Measurements from ENCODE around the gene STX2. TPM values are rescaled to one million over a fixed set of nuclear protein-coding genes. Genes with fewer than 3 reads are reported as not detected.
"Not testable (repeated sequence)": the region's sequence is repeated elsewhere in the genome, so short reads cannot be mapped to it uniquely, and the experiment has no call there.

The STX2 gene
- total and polyA plus RNA-seq, 4 donors = 11.9 to 28.4 (median 20.9) TPM

GRCh38 chr12:130863298-130863697 lies 24.2 kb upstream of the STX2 start:
- Histone ChIP-seq H3K4me3 (no peak overlapping the region), H3K4me1 (ENCODE audit: control insufficient read depth in 5 of 5, insufficient read depth in 5 of 5, low read length in 5 of 5) (no peaks in the 10 kb centered on the region), H3K36me3 (ENCODE audit: control insufficient read depth in 4 of 4, insufficient read depth in 4 of 4, low read length in 4 of 4) (no peaks in the 10 kb centered on the region), H3K27ac (ENCODE audit: low read depth in 1 of 2, low read length in 1 of 2) (peak overlapping the region in 1 of 2 donors; percentile 14), H3K27me3 (ENCODE audit: control insufficient read depth in 3 of 3, insufficient read depth in 3 of 3, low read length in 2 of 3) (no peaks in the 10 kb centered on the region), H3K9ac (ENCODE audit: insufficient read depth in 1 of 2, low read length in 2 of 2) (no peak overlapping the region), H3K9me3 (ENCODE audit: control insufficient read depth in 4 of 4, insufficient read depth in 3 of 4, low read length in 3 of 4) (peaks cover 0 to 5% (median 0%) of the 10 kb centered on the region in 4 donors)
- ATAC-seq (ENCODE audit: insufficient read depth, low FRiP score) (peak; percentile 58), DNase-seq (peak in 1 of 3 donors; percentile 30)
- 64 to 83% methylated on average over 5 of the region's 5 CpGs for WGBS, 2 donors
- no peak for TF ChIP-seq CTCF (IDR thresholded peaks at IDR 0.05; ENCODE audit: control extremely low read depth, extremely low read depth)

- H3K4me3 ChIP-seq; H3K36me3 ChIP-seq (ENCODE audit: control insufficient read depth in 4 of 4, insufficient read depth in 4 of 4, low read length in 4 of 4); H3K27ac ChIP-seq (ENCODE audit: low read depth in 1 of 2, low read length in 1 of 2); H3K27me3 ChIP-seq (ENCODE audit: control insufficient read depth in 3 of 3, insufficient read depth in 3 of 3, low read length in 2 of 3); ATAC-seq (ENCODE audit: insufficient read depth, low FRiP score); DNase-seq; H3K9me3 ChIP-seq (ENCODE audit: control insufficient read depth in 4 of 4, insufficient read depth in 3 of 4, low read length in 3 of 4); H3K4me1 ChIP-seq (ENCODE audit: control insufficient read depth in 5 of 5, insufficient read depth in 5 of 5, low read length in 5 of 5); H3K9ac ChIP-seq (ENCODE audit: insufficient read depth in 1 of 2, low read length in 2 of 2): not testable (repeated sequence)
- WGBS, 2 donors = 94 to 96% methylated on average over 8 of the region's 8 CpGs
These were observed 23.7 kb upstream of the STX2 start for GRCh38 chr12:130862771-130863170.

GRCh38 chr12:130862161-130862560 lies 23.1 kb upstream of the STX2 start:
- Histone ChIP-seq H3K27me3 (ENCODE audit: control insufficient read depth in 3 of 3, insufficient read depth in 3 of 3, low read length in 2 of 3) (no peaks in the 10 kb centered on the region), H3K9me3 (ENCODE audit: control insufficient read depth in 4 of 4, insufficient read depth in 3 of 4, low read length in 3 of 4) (peaks cover 0 to 5% (median 0%) of the 10 kb centered on the region in 4 donors), H3K4me3 (no peak overlapping the region), H3K9ac (ENCODE audit: insufficient read depth in 1 of 2, low read length in 2 of 2) (no peak overlapping the region), H3K4me1 (ENCODE audit: control insufficient read depth in 5 of 5, insufficient read depth in 5 of 5, low read length in 5 of 5) (no peaks in the 10 kb centered on the region), H3K36me3 (ENCODE audit: control insufficient read depth in 4 of 4, insufficient read depth in 4 of 4, low read length in 4 of 4) (no peaks in the 10 kb centered on the region), H3K27ac (ENCODE audit: low read depth in 1 of 2, low read length in 1 of 2) (no peak overlapping the region)
- DNase-seq (no peak), ATAC-seq (ENCODE audit: insufficient read depth, low FRiP score) (no peak)
- no peak for TF ChIP-seq CTCF (IDR thresholded peaks at IDR 0.05; ENCODE audit: control extremely low read depth, extremely low read depth)
- WGBS, 2 donors = 91 to 94% methylated on average over 4 of the region's 4 CpGs

GRCh38 chr12:130860311-130860710 lies 21.3 kb upstream of the STX2 start:
- 92 to 97% methylated on average over 9 of the region's 9 CpGs for WGBS, 2 donors
- DNase-seq (no peak), ATAC-seq (ENCODE audit: insufficient read depth, low FRiP score) (no peak)
- Histone ChIP-seq H3K27me3 (ENCODE audit: control insufficient read depth in 3 of 3, insufficient read depth in 3 of 3, low read length in 2 of 3) (peaks cover 0 to 1% (median 0%) of the 10 kb centered on the region in 3 donors), H3K4me1 (ENCODE audit: control insufficient read depth in 5 of 5, insufficient read depth in 5 of 5, low read length in 5 of 5) (no peaks in the 10 kb centered on the region), H3K27ac (ENCODE audit: low read depth in 1 of 2, low read length in 1 of 2) (no peak overlapping the region), H3K9me3 (ENCODE audit: control insufficient read depth in 4 of 4, insufficient read depth in 3 of 4, low read length in 3 of 4) (peaks cover 0 to 5% (median 0%) of the 10 kb centered on the region in 4 donors), H3K4me3 (no peak overlapping the region), H3K9ac (ENCODE audit: insufficient read depth in 1 of 2, low read length in 2 of 2) (no peak overlapping the region), H3K36me3 (ENCODE audit: control insufficient read depth in 4 of 4, insufficient read depth in 4 of 4, low read length in 4 of 4) (no peaks in the 10 kb centered on the region)
- no peak for TF ChIP-seq CTCF (IDR thresholded peaks at IDR 0.05; ENCODE audit: control extremely low read depth, extremely low read depth)
